ENCODE measurements around the gene PRKCQ.
"Not testable (repeated sequence)": the region's sequence is repeated elsewhere in the genome, so short reads cannot be mapped to it uniquely, and the experiment has no call there.

Gene PRKCQ

GRCh38 chr10:6492896-6493295 lies 87.2 kb downstream of the PRKCQ start:
- DNase-seq (ENCODE audit: low read depth, low spot score), result no peak

- no peak for DNase-seq (ENCODE audit: low read depth, low spot score)
Measured at GRCh38 chr10:6491841-6492609, 88.1 kb downstream of the PRKCQ start.

- no peak for DNase-seq (ENCODE audit: low read depth, low spot score)
Measured at GRCh38 chr10:6490614-6491013, 89.5 kb downstream of the PRKCQ start.

- no peak for DNase-seq (ENCODE audit: low read depth, low spot score)
Measured at GRCh38 chr10:6487920-6488319, 92.2 kb downstream of the PRKCQ start.

GRCh38 chr10:6486309-6486708 lies 93.8 kb downstream of the PRKCQ start:
- DNase-seq (ENCODE audit: low read depth, low spot score), result no peak

GRCh38 chr10:6482737-6483357 lies 97.2 kb downstream of the PRKCQ start:
- DNase-seq (ENCODE audit: low read depth, low spot score), result no peak

- no peak for DNase-seq (ENCODE audit: low read depth, low spot score)
Measured at GRCh38 chr10:6478722-6479121, 101.4 kb downstream of the PRKCQ start.

- DNase-seq (ENCODE audit: low read depth, low spot score), result no peak
Measured at GRCh38 chr10:6476989-6477388, 103.1 kb downstream of the PRKCQ start.

- DNase-seq (ENCODE audit: low read depth, low spot score), result no peak
Measured at GRCh38 chr10:6474871-6475270, 105.2 kb downstream of the PRKCQ start.

GRCh38 chr10:6473901-6474370 lies 106.1 kb downstream of the PRKCQ start:
- no peak for DNase-seq (ENCODE audit: low read depth, low spot score)

GRCh38 chr10:6473430-6473829 lies 106.6 kb downstream of the PRKCQ start:
- no peak for DNase-seq (ENCODE audit: low read depth, low spot score)

- not testable (repeated sequence) for DNase-seq (ENCODE audit: low read depth, low spot score)
Measured at GRCh38 chr10:6472710-6473005, 107.4 kb downstream of the PRKCQ start.

- no peak for DNase-seq (ENCODE audit: low read depth, low spot score)
Measured at GRCh38 chr10:6470894-6471618, 109.0 kb downstream of the PRKCQ start.

- no peak for DNase-seq (ENCODE audit: low read depth, low spot score)
Measured at GRCh38 chr10:6469661-6470060, 110.4 kb downstream of the PRKCQ start.

- no peak for DNase-seq (ENCODE audit: low read depth, low spot score)
Measured at GRCh38 chr10:6465854-6466601, 114.0 kb downstream of the PRKCQ start.

GRCh38 chr10:6465437-6465836 lies 114.6 kb downstream of the PRKCQ start:
- DNase-seq (ENCODE audit: low read depth, low spot score), result no peak

GRCh38 chr10:6464862-6465430 lies 115.1 kb downstream of the PRKCQ start:
- no peak for DNase-seq (ENCODE audit: low read depth, low spot score)

- DNase-seq (ENCODE audit: low read depth, low spot score), result no peak
Measured at GRCh38 chr10:6463366-6463765, 116.7 kb downstream of the PRKCQ start.

- DNase-seq (ENCODE audit: low read depth, low spot score), result no peak
Measured at GRCh38 chr10:6461961-6462360, 118.1 kb downstream of the PRKCQ start.

- DNase-seq (ENCODE audit: low read depth, low spot score), result no peak
Measured at GRCh38 chr10:6460861-6461409, 119.1 kb downstream of the PRKCQ start.

GRCh38 chr10:6458814-6459213 lies 121.3 kb downstream of the PRKCQ start:
- DNase-seq (ENCODE audit: low read depth, low spot score), result no peak
